ENCODE measurements around the gene GUCA1A.

Gene GUCA1A

DNA sequence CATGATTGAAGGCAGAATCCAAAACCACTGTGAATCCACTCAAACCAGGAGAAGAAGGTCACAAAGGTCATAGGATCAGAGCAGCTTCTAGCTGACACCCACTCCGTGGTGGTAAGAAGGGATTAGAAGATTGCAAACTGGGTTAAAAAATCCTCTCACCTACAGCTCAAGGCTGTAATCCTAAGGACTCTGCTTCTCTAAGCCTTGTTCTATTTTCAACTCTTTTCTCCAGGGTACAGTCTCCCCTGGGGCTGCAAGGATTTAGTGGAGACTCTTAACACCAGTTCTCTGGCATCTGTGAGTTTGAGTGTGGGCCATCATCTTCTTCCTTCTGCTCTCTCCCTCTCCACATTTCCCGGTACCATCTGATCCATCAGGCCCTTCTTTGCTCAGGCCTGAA lies at the start of gene GUCA1A:
GUCA1A (plus strand) TSS at position 264 of the 400 bp plus-strand sequence. CDS start 250 bp downstream, outside the sequence.
- TF ChIP-seq ZNF274 (IDR thresholded peaks at IDR 0.05; ENCODE audit: low read depth, low read length) = no peak

DNA sequence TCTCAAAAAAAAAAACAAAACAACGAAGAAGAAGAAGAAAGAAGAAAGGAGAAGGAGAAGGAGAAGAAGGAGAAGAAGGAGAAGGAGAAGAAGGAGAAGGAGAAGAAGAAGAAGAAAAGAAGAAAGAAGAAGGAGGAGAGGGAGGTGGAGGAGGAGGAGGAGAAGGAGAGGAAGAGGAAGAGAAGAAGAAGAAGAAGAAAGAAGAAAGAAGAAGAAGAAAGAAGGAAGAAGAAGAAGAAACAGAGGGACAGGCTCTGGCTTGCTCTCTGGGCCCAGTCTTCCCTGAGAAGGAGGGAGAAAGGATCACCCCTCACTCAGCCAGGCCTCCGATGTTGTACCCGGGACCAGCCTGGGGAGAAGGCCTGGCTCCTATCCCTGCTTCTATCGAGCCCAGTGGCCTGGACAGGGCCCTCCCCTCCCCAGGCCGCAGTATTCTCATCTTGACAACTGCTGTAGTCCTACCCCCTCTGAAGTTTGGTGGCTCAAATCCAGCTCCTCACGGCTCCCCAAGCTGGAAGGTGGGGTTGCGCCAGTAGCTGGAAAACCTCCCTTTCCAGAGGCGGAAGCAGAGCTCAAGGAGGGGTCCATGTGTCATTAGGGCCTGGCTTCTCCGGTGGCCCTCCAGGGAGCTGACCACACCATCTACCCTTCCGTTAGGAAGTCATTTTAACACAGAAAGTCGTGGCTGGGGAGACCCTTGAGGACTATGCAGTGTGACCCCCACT lies 49.6 kb upstream of the GUCA1A start:
- peaks cover 13% of the 10 kb centered on the region for H3K36me3 ChIP-seq (ENCODE audit: insufficient read depth, insufficient read length, low read length)
- H3K27me3 ChIP-seq (ENCODE audit: insufficient read depth, insufficient read length) = no peaks in the 10 kb centered on the region
- no peaks in the 10 kb centered on the region for H3K9me3 ChIP-seq (ENCODE audit: insufficient read depth, low read length)
- H3K4me3 ChIP-seq (ENCODE audit: insufficient read length, low read depth) = no peak overlapping the region
- DNase-seq (ENCODE audit: low read depth, low spot score) = no peak
- TF ChIP-seq SUZ12 (IDR thresholded peaks at IDR 0.05; ENCODE audit: extremely low read depth, insufficient read depth, insufficient read length) (no peak), YY1 (IDR thresholded peaks at IDR 0.05; ENCODE audit: insufficient read depth, insufficient read length) (no peak), ZNF274 (IDR thresholded peaks at IDR 0.05; ENCODE audit: low read depth, low read length) (no peak)
- no peak overlapping the region for H3K9ac ChIP-seq (ENCODE audit: insufficient read length, low read depth)
- H3K4me1 ChIP-seq (ENCODE audit: insufficient read depth, insufficient read length) = peaks cover 2% of the 10 kb centered on the region

More for the DNA sequence above, at the start of gene GUCA1A:
- Histone ChIP-seq H3K4me1 (ENCODE audit: insufficient read depth, insufficient read length) (peaks cover 5% of the 10 kb centered on the region), H3K4me3 (ENCODE audit: insufficient read length, low read depth) (no peak within 1 kb of the TSS), H3K36me3 (ENCODE audit: insufficient read depth, insufficient read length, low read length) (no peaks in the 10 kb centered on the region), H3K27me3 (ENCODE audit: insufficient read depth, insufficient read length) (no peaks in the 10 kb centered on the region), H3K9ac (ENCODE audit: insufficient read length, low read depth) (no peak within 1 kb of the TSS), H3K9me3 (ENCODE audit: insufficient read depth, low read length) (no peaks in the 10 kb centered on the region)
- no peak for DNase-seq (ENCODE audit: low read depth, low spot score)

DNA sequence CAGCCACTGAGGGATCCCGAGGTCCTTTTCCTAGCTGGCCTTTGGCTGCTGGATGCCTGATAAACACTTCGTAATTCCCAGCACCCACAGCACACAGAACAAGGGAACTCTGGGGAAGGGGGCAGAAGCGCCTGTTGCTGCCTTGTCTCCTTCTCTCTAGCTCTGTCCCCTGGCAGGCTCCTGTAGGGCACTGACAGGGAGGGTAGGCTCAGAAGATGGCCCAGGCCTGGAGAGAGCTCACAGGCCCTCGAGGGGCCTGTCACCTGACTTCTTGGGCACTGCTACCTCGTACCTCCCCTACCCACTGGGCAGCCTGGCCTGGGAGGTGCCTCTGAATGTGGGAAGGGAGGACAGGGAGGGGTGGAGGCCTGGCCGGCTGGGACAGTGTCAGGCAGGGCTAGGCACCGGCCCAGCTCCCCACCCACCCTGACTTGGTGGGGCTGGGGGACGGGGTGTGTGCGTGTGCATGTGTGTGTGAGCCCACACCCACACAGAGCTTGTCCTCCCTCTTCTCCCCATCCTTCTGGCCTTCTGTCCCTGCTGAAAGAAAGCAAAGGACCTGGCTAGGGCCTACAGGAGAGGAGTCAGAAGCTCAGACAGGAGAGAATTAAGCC lies 48.8 kb upstream of the GUCA1A start:
- Histone ChIP-seq H3K4me1 (ENCODE audit: insufficient read depth, insufficient read length) (peaks cover 2% of the 10 kb centered on the region), H3K36me3 (ENCODE audit: insufficient read depth, insufficient read length, low read length) (peaks cover 17% of the 10 kb centered on the region), H3K27me3 (ENCODE audit: insufficient read depth, insufficient read length) (no peaks in the 10 kb centered on the region), H3K9ac (ENCODE audit: insufficient read length, low read depth) (no peak overlapping the region), H3K9me3 (ENCODE audit: insufficient read depth, low read length) (no peaks in the 10 kb centered on the region), H3K4me3 (ENCODE audit: insufficient read length, low read depth) (no peak overlapping the region)
- no peak for TF ChIP-seq ZNF274 (IDR thresholded peaks at IDR 0.05; ENCODE audit: low read depth, low read length)
- no peak for TF ChIP-seq SUZ12 (IDR thresholded peaks at IDR 0.05; ENCODE audit: extremely low read depth, insufficient read depth, insufficient read length)
- no peak for TF ChIP-seq YY1 (IDR thresholded peaks at IDR 0.05; ENCODE audit: insufficient read depth, insufficient read length)
- DNase-seq (ENCODE audit: low read depth, low spot score) = no peak

DNA sequence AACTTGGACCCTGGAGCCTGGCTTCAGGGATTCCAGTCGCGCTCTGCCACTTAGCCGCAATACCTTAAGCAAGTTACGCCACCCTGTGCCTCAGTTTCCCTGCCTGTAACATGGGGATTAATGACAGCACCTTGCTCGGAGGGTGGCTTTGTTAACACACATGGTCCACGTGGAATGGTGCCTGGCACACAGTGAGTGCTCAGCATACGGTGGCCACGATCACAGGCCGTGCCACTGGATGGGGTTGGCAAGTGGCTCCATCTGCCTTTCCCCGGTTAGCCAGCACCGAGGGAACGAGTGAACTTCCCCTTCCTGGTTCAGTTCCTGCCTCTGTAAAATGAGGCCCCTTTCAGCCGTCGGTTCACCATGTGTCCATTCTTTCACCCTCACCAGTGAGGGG lies 47.9 kb upstream of the GUCA1A start:
- no peaks in the 10 kb centered on the region for H3K27me3 ChIP-seq (ENCODE audit: insufficient read depth, insufficient read length)
- peaks cover 17% of the 10 kb centered on the region for H3K36me3 ChIP-seq (ENCODE audit: insufficient read depth, insufficient read length, low read length)
- no peak for DNase-seq (ENCODE audit: low read depth, low spot score)
- no peak overlapping the region for H3K4me3 ChIP-seq (ENCODE audit: insufficient read length, low read depth)
- TF ChIP-seq YY1 (IDR thresholded peaks at IDR 0.05; ENCODE audit: insufficient read depth, insufficient read length) (no peak), ZNF274 (IDR thresholded peaks at IDR 0.05; ENCODE audit: low read depth, low read length) (no peak), SUZ12 (IDR thresholded peaks at IDR 0.05; ENCODE audit: extremely low read depth, insufficient read depth, insufficient read length) (no peak)
- H3K9ac ChIP-seq (ENCODE audit: insufficient read length, low read depth) = no peak overlapping the region
- peaks cover 2% of the 10 kb centered on the region for H3K4me1 ChIP-seq (ENCODE audit: insufficient read depth, insufficient read length)
- no peaks in the 10 kb centered on the region for H3K9me3 ChIP-seq (ENCODE audit: insufficient read depth, low read length)

DNA sequence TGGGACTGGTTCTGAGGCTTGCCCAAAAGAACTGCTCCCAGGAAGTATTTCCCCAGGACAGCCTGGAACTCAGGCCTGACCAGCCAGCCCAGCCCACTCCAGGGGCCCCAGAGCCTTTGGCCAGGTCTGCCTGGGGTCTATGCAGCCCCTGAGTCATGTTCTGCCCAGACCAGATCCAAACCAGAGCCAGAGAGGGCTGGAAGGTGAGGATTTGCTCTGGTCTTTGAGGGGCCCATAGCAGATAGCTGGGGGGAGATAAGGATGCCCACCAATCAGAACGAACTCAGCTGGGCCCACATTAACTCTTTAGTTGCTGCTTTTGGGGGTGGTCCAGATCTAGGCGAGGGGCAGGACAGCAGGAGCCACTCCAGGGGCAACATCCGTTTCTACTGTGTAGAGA lies 47.5 kb upstream of the GUCA1A start:
- Histone ChIP-seq H3K4me3 (ENCODE audit: insufficient read length, low read depth) (no peak overlapping the region), H3K4me1 (ENCODE audit: insufficient read depth, insufficient read length) (peaks cover 2% of the 10 kb centered on the region), H3K27me3 (ENCODE audit: insufficient read depth, insufficient read length) (no peaks in the 10 kb centered on the region), H3K9me3 (ENCODE audit: insufficient read depth, low read length) (no peaks in the 10 kb centered on the region), H3K36me3 (ENCODE audit: insufficient read depth, insufficient read length, low read length) (peaks cover 17% of the 10 kb centered on the region), H3K9ac (ENCODE audit: insufficient read length, low read depth) (no peak overlapping the region)
- TF ChIP-seq YY1 (IDR thresholded peaks at IDR 0.05; ENCODE audit: insufficient read depth, insufficient read length) (no peak), ZNF274 (IDR thresholded peaks at IDR 0.05; ENCODE audit: low read depth, low read length) (no peak), SUZ12 (IDR thresholded peaks at IDR 0.05; ENCODE audit: extremely low read depth, insufficient read depth, insufficient read length) (no peak)
- DNase-seq (ENCODE audit: low read depth, low spot score) = no peak

DNA sequence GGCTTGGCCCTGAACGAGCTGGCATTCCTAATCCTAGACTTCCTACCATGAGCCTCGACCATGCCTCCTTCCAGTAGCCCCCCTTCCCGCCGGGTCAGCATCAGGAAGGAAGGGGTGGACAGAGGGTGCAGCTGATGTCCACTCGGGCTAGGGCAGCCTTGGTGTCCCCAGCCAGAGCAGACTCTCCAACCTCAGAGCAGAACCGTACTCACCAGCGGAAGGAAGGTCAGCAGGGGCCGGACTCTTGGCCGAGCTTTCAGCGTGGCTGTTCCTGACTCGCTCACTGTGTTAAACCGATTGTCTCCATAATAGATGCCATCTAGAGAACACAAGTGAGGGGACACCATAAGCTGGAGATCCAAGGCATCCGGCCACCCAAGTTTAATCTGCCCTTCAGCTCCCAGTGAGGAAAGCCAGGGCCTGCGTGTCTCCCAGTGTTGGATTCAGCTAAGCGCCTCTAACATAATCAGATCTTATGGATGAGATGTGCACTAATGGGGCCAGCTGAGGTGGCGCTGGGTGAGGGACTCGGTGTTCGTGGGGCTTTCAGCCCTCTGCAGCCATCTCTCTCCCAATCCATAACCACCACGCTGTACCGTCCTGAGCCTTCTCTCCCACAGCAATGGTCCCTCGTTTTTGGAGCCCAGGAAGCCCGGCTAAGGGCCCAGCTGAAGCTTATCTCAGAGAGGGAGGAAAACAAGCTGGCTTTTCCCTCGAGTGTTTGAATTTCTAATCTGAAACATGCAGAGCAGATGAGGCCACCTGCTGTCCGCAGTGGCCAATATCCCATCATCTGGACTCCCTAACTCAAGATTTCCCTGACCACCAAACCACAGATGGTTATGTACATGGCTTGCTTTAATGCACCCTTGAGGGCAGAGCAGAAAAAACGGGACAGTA lies 44.5 kb upstream of the GUCA1A start:
- H3K36me3 ChIP-seq (ENCODE audit: insufficient read depth, insufficient read length, low read length) = peaks cover 17% of the 10 kb centered on the region
- TF ChIP-seq YY1 (IDR thresholded peaks at IDR 0.05; ENCODE audit: insufficient read depth, insufficient read length) (no peak), ZNF274 (IDR thresholded peaks at IDR 0.05; ENCODE audit: low read depth, low read length) (no peak), SUZ12 (IDR thresholded peaks at IDR 0.05; ENCODE audit: extremely low read depth, insufficient read depth, insufficient read length) (no peak)
- peaks cover 5% of the 10 kb centered on the region for H3K4me1 ChIP-seq (ENCODE audit: insufficient read depth, insufficient read length)
- no peaks in the 10 kb centered on the region for H3K9me3 ChIP-seq (ENCODE audit: insufficient read depth, low read length)
- H3K4me3 ChIP-seq (ENCODE audit: insufficient read length, low read depth) = no peak overlapping the region
- no peak for DNase-seq (ENCODE audit: low read depth, low spot score)
- no peaks in the 10 kb centered on the region for H3K27me3 ChIP-seq (ENCODE audit: insufficient read depth, insufficient read length)
- no peak overlapping the region for H3K9ac ChIP-seq (ENCODE audit: insufficient read length, low read depth)

DNA sequence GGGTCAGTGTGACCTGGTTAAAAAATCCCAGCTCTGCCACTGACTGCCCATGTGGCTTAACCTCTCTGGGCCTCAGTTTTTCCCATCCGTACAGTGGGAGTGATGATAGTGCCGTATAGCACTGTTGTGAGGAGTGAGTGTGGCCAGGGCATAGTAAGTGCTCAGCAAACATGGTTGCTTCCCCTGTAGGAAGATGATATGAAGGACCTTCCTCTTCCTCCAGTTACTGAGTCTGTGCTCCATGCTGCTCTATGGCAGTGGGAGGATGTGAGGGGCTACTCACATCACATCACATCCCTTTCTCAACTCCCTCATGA lies 43.8 kb upstream of the GUCA1A start:
- Histone ChIP-seq H3K4me3 (ENCODE audit: insufficient read length, low read depth) (no peak overlapping the region), H3K9ac (ENCODE audit: insufficient read length, low read depth) (no peak overlapping the region), H3K27me3 (ENCODE audit: insufficient read depth, insufficient read length) (no peaks in the 10 kb centered on the region), H3K9me3 (ENCODE audit: insufficient read depth, low read length) (no peaks in the 10 kb centered on the region), H3K4me1 (ENCODE audit: insufficient read depth, insufficient read length) (peaks cover 7% of the 10 kb centered on the region), H3K36me3 (ENCODE audit: insufficient read depth, insufficient read length, low read length) (peaks cover 17% of the 10 kb centered on the region)
- DNase-seq (ENCODE audit: low read depth, low spot score) = no peak
- no peak for TF ChIP-seq SUZ12 (IDR thresholded peaks at IDR 0.05; ENCODE audit: extremely low read depth, insufficient read depth, insufficient read length)
- TF ChIP-seq YY1 (IDR thresholded peaks at IDR 0.05; ENCODE audit: insufficient read depth, insufficient read length) = no peak
- no peak for TF ChIP-seq ZNF274 (IDR thresholded peaks at IDR 0.05; ENCODE audit: low read depth, low read length)

Measured in NT2/D1 (cell line).